C4-2B (cell line): Measurements from ENCODE around the gene B3GALT6.

Experiments
- H3K27ac ChIP-seq: fragments of 450-650 bp; 2 replicates; pipeline ENCODE4 v1.5.1; 2017
- CTCF ChIP-seq: fragments of 450-650 bp; conservative IDR thresholded peaks from 2 replicates; pipeline ENCODE4 v1.5.1; 2017; ENCODE audit warnings: mild to moderate bottlenecking
- ZFX ChIP-seq: fragments of 450-650 bp; IDR thresholded peaks from 2 replicates; pipeline ENCODE4 v1.6.1; 2017

The B3GALT6 gene

DNA sequence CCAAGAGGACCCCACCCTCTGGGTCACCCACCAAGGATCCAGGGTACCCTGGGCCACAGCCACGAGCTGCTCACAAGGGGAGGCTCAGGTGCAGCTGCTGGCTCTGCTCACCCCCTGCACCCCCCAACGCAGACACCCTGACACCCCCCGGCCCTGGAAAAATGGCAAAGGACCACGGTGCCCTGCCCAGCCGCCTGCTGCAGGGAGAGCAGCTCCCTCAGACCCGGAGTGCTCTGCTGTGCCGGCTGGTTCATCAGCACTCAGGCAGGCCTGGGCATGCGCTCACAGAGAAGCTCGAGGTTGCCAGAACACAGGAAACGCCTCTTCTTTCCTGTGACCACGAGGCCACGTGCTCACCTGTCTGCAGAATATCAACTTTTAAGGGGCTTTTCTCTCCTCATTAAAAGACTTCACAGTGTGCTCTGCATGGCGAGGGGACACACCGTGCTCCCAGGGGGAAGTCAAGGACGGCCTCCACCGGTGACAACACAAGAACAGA is 18.8 kb downstream of the B3GALT6 start:
- TF ChIP-seq ZFX (no peak), CTCF (no peak)
- H3K27ac ChIP-seq: 0 out of 2 replicates have a peak overlapping the region, but pooled peaks have one; percentile 2

DNA sequence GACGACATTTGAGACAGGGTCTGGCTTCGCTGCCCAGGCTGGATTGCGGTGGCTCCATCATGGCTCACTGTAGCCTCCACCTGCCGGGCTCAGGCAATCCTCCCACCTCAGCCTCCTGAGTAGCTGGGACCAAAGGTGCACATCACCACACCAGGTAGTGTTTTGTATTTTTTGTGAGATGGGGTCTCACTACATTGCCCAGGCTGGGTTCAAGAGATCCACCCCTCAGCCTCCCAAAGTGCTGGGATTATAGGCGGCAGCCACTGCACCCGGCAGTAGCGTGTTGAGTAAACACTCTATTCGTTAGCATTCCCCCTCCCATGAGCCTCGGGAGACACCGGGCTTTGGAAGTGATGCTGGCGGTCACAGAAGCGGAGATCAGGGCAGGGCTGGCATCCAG is 21.3 kb downstream of the B3GALT6 start:
- no peak for TF ChIP-seq ZFX
- no peak for TF ChIP-seq CTCF
- no peak overlapping the region for H3K27ac ChIP-seq

DNA sequence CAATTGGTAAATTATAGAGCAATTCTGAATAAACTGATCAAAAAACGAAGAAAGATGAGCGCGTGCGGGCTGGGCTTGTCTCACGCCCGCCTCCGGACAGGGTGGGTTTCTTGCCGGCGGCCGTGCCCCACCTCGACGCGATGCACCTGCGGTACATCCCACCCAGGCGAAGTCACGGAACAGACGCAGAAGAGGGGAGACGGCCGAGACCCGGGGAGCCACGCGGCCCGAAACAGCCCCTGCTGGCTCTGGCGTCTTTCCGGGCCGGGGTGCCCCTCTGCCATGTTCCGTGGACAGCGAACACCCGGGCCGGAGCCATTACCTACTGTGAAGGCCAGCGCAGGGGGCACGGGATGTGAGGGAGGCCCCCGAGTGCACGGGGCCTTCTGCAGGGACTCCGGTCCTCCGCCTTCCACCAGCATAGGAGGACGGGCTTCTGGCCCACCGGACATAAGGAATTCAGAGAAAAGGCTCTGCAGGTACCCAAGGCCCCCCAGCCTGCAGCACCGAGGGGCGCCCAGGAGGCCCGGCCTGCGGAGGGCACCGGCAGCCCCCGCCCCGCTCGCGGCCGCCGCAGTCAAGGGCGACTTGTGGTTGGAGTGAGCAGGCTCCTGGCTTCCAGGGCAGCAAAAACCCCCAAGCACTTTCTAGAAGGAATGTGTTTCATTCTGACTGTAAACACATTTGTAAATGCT is 22.1 kb downstream of the B3GALT6 start:
- TF ChIP-seq ZFX: no peak
- TF ChIP-seq CTCF: no peak
- no peak overlapping the region for H3K27ac ChIP-seq

- TF ChIP-seq ZFX: no peak
- no peak for TF ChIP-seq CTCF
- H3K27ac ChIP-seq: no peak overlapping the region
These were observed 22.6 kb downstream of the B3GALT6 start for GRCh38 chr1:1254667-1254998.

GRCh38 chr1:1255078-1255477 is 23.0 kb downstream of the B3GALT6 start:
- H3K27ac ChIP-seq: no peak overlapping the region
- TF ChIP-seq ZFX: no peak
- no peak for TF ChIP-seq CTCF

GRCh38 chr1:1255611-1256010 is 23.6 kb downstream of the B3GALT6 start:
- TF ChIP-seq CTCF (no peak), ZFX (no peak)
- no peak overlapping the region for H3K27ac ChIP-seq

GRCh38 chr1:1256956-1257871 is 25.2 kb downstream of the B3GALT6 start:
- H3K27ac ChIP-seq: no peak overlapping the region
- no peak for TF ChIP-seq CTCF
- TF ChIP-seq ZFX: no peak
